Nephron progenitor cell (in vitro differentiated cells): Measurements from ENCODE around the gene RECK.

Source experiments
- DNase-seq: peaks from one replicate; pipeline ENCODE4 v3.0.0; 2021
- H3K27ac Mint-ChIP-seq: 2 replicates; pipeline ENCODE4 v1.8.0; 2021; ENCODE audit warnings: mild to moderate bottlenecking, moderate library complexity, mixed read lengths
- H3K27me3 Mint-ChIP-seq: 2 replicates; pipeline ENCODE4 v1.8.0; 2021; ENCODE audit warnings: mild to moderate bottlenecking, low read depth, mixed read lengths; ENCODE audit not compliant: poor library complexity
- H3K36me3 Mint-ChIP-seq: 2 replicates; pipeline ENCODE4 v1.8.0; 2021; ENCODE audit warnings: low read depth, mixed read lengths
- H3K4me1 Mint-ChIP-seq: 2 replicates; pipeline ENCODE4 v1.8.0; 2021; ENCODE audit warnings: mixed read lengths
- H3K4me3 Mint-ChIP-seq: 2 replicates; pipeline ENCODE4 v1.8.0; 2021; ENCODE audit warnings: mild to moderate bottlenecking, moderate library complexity, mixed read lengths
- H3K9me3 Mint-ChIP-seq: 2 replicates; pipeline ENCODE4 v1.8.0; 2021; ENCODE audit warnings: mild to moderate bottlenecking, moderate library complexity, mixed read lengths
- TF ChIP-seq, protein P1 (sequence below): fragments of 200-600 bp; sonication (generic); IDR thresholded peaks from 2 replicates; pipeline ENCODE4 v1.5.0; 2021; ENCODE audit warnings: antibody characterized with exemption

RECK gene

DNA sequence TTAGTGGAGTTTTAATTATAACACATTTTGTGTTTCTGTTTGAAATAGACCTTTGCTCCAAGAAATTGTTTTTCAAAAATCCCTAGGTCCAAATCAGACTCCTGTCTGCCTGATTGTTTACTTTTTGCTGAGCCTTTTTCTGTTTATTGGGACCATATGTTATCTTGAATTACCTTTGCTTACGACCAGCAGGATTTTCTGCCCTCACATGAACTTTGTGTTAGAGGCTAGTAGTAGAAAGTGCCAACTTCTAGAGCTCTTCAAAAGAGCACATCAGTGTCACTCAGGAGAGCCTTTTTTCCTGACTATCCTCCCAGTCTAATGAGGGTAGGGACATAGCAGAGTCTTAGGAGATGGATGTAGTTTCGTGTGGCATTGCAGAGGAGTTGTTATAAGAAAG is 10.2 kb downstream of the RECK start:
- peaks cover 25% of the 10 kb centered on the region for H3K4me1 Mint-ChIP-seq
- no peaks in the 10 kb centered on the region for H3K27me3 Mint-ChIP-seq
- DNase-seq, result no peak
- H3K9me3 Mint-ChIP-seq, result peaks cover 12% of the 10 kb centered on the region
- H3K4me3 Mint-ChIP-seq, result no peak overlapping the region
- peaks cover 28% of the 10 kb centered on the region for H3K36me3 Mint-ChIP-seq
- H3K27ac Mint-ChIP-seq, result peak overlapping the region; percentile 3
- TF ChIP-seq, protein P1, sequence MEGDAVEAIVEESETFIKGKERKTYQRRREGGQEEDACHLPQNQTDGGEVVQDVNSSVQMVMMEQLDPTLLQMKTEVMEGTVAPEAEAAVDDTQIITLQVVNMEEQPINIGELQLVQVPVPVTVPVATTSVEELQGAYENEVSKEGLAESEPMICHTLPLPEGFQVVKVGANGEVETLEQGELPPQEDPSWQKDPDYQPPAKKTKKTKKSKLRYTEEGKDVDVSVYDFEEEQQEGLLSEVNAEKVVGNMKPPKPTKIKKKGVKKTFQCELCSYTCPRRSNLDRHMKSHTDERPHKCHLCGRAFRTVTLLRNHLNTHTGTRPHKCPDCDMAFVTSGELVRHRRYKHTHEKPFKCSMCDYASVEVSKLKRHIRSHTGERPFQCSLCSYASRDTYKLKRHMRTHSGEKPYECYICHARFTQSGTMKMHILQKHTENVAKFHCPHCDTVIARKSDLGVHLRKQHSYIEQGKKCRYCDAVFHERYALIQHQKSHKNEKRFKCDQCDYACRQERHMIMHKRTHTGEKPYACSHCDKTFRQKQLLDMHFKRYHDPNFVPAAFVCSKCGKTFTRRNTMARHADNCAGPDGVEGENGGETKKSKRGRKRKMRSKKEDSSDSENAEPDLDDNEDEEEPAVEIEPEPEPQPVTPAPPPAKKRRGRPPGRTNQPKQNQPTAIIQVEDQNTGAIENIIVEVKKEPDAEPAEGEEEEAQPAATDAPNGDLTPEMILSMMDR, result no peak

DNA sequence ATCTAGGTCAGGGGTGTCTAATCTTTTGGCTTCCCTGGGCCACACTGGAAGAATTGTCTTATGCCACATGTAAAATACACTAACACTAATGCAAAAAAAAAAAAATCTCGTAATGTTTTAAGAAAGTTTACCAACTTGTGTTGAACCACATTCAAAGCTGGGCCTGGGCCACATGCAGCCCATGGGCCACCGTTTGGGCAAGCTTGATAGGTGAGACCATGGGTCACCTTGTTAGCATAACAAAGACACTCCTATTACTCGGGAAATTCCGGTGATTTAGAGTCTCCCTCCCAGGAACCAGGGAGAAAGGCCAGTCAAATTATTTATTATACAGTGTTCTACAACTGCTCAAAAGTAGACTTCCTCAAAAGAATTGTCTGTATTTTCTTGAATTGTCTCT is 12.7 kb downstream of the RECK start:
- TF ChIP-seq, protein P1, result no peak
- H3K4me1 Mint-ChIP-seq, result peaks cover 34% of the 10 kb centered on the region
- no peak overlapping the region for H3K4me3 Mint-ChIP-seq
- H3K9me3 Mint-ChIP-seq, result peaks cover under 1% of the 10 kb centered on the region
- no peak for DNase-seq
- H3K27ac Mint-ChIP-seq, result no peak overlapping the region
- H3K27me3 Mint-ChIP-seq, result no peaks in the 10 kb centered on the region
- H3K36me3 Mint-ChIP-seq, result peaks cover 6% of the 10 kb centered on the region

DNA sequence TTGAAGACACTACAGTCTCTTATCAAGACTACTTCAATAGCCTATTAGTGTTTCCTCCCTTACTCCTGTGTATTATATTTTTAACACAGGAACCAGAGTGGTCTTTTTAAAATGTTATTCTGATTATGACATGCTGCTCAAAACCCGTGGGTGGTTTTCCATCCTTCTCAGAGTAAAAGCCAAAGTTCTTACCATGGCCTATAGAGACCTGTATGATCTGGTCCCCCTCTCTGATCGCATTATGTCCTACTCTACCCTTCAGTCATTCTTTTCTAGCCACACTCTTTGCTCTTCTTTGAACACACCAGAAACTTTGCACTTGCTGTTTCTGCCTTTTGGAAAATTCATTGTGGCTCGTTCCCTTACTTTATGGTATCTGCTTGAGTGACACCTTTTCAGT is 13.8 kb downstream of the RECK start:
- no peak for DNase-seq
- H3K27ac Mint-ChIP-seq, result no peak overlapping the region
- H3K4me3 Mint-ChIP-seq, result no peak overlapping the region
- no peaks in the 10 kb centered on the region for H3K9me3 Mint-ChIP-seq
- TF ChIP-seq, protein P1, result no peak
- H3K27me3 Mint-ChIP-seq, result no peaks in the 10 kb centered on the region
- H3K4me1 Mint-ChIP-seq, result peaks cover 29% of the 10 kb centered on the region
- peaks cover 5% of the 10 kb centered on the region for H3K36me3 Mint-ChIP-seq

DNA sequence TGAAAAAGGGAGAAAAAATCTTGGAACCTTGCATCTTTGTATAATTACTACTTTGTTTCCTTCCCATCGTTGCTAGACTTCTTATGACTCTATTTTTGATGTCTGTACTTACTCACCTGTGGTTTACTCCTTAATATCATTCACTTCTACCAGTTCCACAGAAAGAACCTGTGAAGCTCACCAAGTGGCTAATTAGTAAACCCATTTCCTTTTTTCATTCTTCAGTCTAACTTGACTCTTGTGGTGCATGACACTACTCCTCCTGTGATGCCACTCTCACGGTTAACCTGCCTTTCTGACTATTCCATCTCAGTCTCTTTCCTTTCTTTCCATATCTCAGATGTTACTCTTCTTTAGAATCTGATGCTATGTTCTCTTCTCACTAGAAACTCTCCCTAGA is 14.6 kb downstream of the RECK start:
- no peak overlapping the region for H3K27ac Mint-ChIP-seq
- no peaks in the 10 kb centered on the region for H3K9me3 Mint-ChIP-seq
- DNase-seq, result no peak
- H3K36me3 Mint-ChIP-seq, result peaks cover 5% of the 10 kb centered on the region
- TF ChIP-seq, protein P1, result no peak
- no peaks in the 10 kb centered on the region for H3K27me3 Mint-ChIP-seq
- H3K4me3 Mint-ChIP-seq, result no peak overlapping the region
- peaks cover 26% of the 10 kb centered on the region for H3K4me1 Mint-ChIP-seq

DNA sequence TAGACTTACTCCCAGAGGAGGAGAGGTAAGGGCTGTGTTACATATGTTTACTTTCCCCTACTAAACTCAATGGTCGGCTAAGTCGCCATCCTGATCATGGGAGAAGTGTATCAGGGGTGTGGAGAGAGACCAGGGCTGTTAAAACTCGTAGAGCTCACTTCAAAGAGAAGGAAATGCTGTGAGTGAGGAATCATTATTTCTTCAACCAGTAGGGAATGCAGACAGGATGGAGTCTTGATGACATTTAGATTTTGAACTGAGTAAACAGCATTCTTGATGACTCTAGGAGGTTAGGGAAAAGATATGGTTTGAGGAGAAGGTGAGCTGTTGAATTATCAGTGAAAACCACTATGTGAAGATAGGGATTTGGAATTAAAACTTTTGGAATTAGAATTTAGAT is 17.3 kb downstream of the RECK start:
- TF ChIP-seq, protein P1, result no peak
- no peaks in the 10 kb centered on the region for H3K9me3 Mint-ChIP-seq
- DNase-seq, result no peak
- H3K4me1 Mint-ChIP-seq, result peaks cover 16% of the 10 kb centered on the region
- H3K4me3 Mint-ChIP-seq, result no peak overlapping the region
- peaks cover 7% of the 10 kb centered on the region for H3K36me3 Mint-ChIP-seq
- H3K27ac Mint-ChIP-seq, result peak overlapping the region; percentile 73
- no peaks in the 10 kb centered on the region for H3K27me3 Mint-ChIP-seq

DNA sequence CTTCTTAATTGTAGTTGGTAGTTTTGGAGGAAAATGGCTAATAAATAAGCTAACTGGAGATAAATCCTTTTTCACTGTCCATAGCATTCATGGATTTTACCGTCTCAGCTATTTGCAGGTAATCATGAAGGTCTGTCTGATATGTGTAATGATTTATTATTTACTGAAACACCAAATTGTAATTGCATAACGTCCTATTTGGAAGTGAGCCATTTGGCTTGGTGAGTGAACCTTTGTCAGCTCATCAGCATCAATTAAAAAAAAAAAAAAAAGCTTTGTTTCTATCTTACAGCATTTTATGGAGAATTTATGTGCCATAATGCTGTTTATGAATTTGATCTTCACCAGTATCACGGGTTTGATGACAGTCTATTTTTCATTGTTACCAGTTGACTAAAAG is 20.2 kb downstream of the RECK start:
- no peak overlapping the region for H3K4me3 Mint-ChIP-seq
- H3K4me1 Mint-ChIP-seq, result peaks cover 16% of the 10 kb centered on the region
- DNase-seq, result no peak
- H3K27ac Mint-ChIP-seq, result no peak overlapping the region
- H3K9me3 Mint-ChIP-seq, result no peaks in the 10 kb centered on the region
- H3K36me3 Mint-ChIP-seq, result peaks cover 18% of the 10 kb centered on the region
- no peaks in the 10 kb centered on the region for H3K27me3 Mint-ChIP-seq
- TF ChIP-seq, protein P1, result no peak
